Activated naive CD4-positive, alpha-beta T cell treated with anti-CD3 and anti-CD28 coated beads, Interleukin-2, amount 50 U/mL, for 24 hours (primary cell): Measurements from ENCODE around the gene ENTREP1.
"Not testable (repeated sequence)": the region's sequence is repeated elsewhere in the genome, so short reads cannot be mapped to it uniquely, and the experiment has no call there.

Experiments used
- H3K27ac Mint-ChIP-seq: one replicate; pipeline ENCODE4 v1.8.0; 2021; ENCODE audit warnings: mild to moderate bottlenecking, mixed read lengths
- H3K27me3 Mint-ChIP-seq: one replicate; pipeline ENCODE4 v1.8.0; 2021; ENCODE audit warnings: mixed read lengths
- H3K36me3 Mint-ChIP-seq: one replicate; pipeline ENCODE4 v1.8.0; 2021; ENCODE audit warnings: mixed read lengths
- H3K4me1 Mint-ChIP-seq: one replicate; pipeline ENCODE4 v1.8.0; 2021; ENCODE audit warnings: mixed read lengths
- H3K4me3 Mint-ChIP-seq: one replicate; pipeline ENCODE4 v1.8.0; 2021; ENCODE audit warnings: mild to moderate bottlenecking, mixed read lengths
- H3K9me3 Mint-ChIP-seq: one replicate; pipeline ENCODE4 v1.8.0; 2021; ENCODE audit warnings: mixed read lengths

The ENTREP1 gene

GRCh38 chr9:69433392-69433791 is 108.4 kb downstream of the ENTREP1 start:
- Mint-ChIP-seq H3K27me3 (no peaks in the 10 kb centered on the region), H3K27ac (no peak overlapping the region), H3K4me3 (no peak overlapping the region), H3K4me1 (no peaks in the 10 kb centered on the region), H3K9me3 (no peaks in the 10 kb centered on the region), H3K36me3 (no peaks in the 10 kb centered on the region)

GRCh38 chr9:69433968-69434367 is 109.0 kb downstream of the ENTREP1 start:
- no peaks in the 10 kb centered on the region for H3K4me1 Mint-ChIP-seq
- no peaks in the 10 kb centered on the region for H3K36me3 Mint-ChIP-seq
- no peaks in the 10 kb centered on the region for H3K27me3 Mint-ChIP-seq
- H3K27ac Mint-ChIP-seq = no peak overlapping the region
- H3K4me3 Mint-ChIP-seq = no peak overlapping the region
- H3K9me3 Mint-ChIP-seq = no peaks in the 10 kb centered on the region

- H3K27ac Mint-ChIP-seq, H3K9me3 Mint-ChIP-seq, H3K27me3 Mint-ChIP-seq, H3K36me3 Mint-ChIP-seq: not testable (repeated sequence)
- H3K4me1 Mint-ChIP-seq = peaks cover 21% of the 10 kb centered on the region
- H3K4me3 Mint-ChIP-seq = peak overlapping the region; percentile 72
Observed at GRCh38 chr9:69439654-69440053, 114.6 kb downstream of the ENTREP1 start.

- H3K36me3 Mint-ChIP-seq, H3K27me3 Mint-ChIP-seq, H3K27ac Mint-ChIP-seq, H3K9me3 Mint-ChIP-seq: not testable (repeated sequence)
- peaks cover 21% of the 10 kb centered on the region for H3K4me1 Mint-ChIP-seq
- peak overlapping the region; percentile 72 for H3K4me3 Mint-ChIP-seq
Observed at GRCh38 chr9:69440254-69440955, 115.4 kb downstream of the ENTREP1 start.
